Stimulated activated CD8-positive, alpha-beta memory T cell treated with anti-CD3 and anti-CD28 coated beads, Interleukin-2, amount 100 ng/mL, for 48 hours (primary cell): Measurements from ENCODE around the gene PPP1R36.
"Not testable (repeated sequence)": the region's sequence is repeated elsewhere in the genome, so short reads cannot be mapped to it uniquely, and the experiment has no call there.

ENCODE experiments used
- DNase-seq, 2 donors: peaks; one replicate each; pipeline ENCODE4 v3.0.0-alpha.2; 2020; ENCODE audit warnings: low read depth in 2 of 2

The PPP1R36 gene

DNA sequence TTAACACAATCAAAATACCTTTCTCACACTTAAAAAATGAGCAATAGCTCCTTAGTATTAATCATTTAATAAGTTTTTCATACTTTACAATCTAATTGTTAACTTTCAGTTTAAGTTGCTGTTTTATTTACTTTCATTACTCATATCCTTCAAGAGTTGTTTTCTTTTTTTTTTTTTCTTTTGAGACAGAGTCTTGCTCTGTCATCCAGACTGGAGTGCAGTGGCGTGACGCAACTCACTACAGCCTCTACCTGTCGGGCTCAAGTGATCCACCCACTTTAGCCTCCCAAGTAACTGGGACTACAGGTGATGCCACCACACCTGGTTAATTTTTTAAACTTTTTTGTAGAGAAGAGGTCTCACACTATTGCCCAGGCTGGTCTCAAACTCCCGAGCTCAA is 29.1 kb upstream of the PPP1R36 start:
- DNase-seq: no peak

DNA sequence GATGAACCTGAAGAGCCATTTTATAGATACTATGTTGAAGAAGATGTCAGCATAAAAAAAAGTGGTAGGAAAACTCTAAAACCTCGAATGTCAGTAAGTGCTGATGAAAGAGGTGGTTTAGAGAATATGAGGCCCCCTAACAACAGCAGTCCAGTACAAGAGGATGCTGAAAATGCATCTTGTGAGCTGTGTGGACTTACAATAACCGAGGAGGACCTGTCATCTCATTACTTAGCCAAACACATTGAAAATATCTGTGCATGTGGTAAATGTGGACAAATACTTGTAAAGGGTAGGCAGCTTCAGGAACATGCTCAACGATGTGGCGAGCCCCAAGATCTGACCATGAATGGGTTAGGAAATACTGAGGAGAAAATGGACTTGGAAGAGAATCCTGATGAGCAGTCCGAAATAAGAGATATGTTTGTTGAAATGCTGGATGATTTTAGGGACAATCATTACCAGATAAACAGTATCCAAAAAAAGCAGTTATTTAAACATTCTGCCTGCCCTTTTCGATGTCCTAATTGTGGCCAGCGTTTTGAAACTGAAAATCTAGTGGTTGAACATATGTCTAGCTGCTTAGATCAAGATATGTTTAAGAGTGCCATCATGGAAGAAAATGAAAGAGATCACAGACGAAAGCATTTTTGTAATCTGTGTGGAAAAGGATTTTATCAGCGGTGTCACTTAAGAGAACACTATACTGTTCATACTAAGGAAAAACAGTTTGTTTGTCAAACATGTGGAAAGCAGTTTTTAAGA is 27.0 kb upstream of the PPP1R36 start:
- no peak for DNase-seq

DNA sequence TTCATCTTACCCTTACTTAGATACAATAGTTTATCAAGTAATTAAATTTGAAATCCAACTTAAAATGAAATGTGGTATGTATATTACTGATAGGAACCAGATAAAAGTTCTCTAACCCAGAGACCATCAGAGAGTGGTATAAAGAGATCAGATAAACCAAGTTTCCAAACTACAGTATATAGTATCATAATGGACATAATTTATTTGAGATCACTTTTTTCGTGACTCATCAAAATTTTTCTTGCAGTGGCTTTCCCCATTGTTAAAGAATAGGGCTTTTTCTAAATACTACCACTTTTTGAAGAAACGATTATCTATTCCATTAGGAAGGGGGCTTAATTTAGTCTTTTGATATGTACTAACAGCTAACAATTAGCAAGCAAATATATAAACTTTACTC is 24.4 kb upstream of the PPP1R36 start:
- DNase-seq: no peak

DNA sequence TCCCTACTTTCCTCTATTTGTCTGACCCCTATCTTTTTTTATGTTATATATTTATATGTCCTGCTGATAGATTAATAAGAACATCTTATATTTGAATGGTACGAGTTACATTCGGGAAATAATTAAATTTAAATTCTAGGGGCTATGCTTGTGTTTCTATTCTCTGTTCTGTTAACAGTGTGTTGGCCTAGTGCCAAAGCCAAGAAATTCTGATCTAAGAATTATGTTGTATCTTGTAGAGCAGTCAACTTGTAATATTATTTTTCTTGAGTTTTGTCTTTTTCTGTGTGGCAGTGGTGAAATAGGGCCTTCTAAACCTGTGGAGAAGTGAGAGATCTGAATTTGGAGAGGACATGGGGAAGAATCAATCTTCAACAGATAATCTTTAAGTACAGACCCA is 18.2 kb upstream of the PPP1R36 start:
- DNase-seq: no peak

DNA sequence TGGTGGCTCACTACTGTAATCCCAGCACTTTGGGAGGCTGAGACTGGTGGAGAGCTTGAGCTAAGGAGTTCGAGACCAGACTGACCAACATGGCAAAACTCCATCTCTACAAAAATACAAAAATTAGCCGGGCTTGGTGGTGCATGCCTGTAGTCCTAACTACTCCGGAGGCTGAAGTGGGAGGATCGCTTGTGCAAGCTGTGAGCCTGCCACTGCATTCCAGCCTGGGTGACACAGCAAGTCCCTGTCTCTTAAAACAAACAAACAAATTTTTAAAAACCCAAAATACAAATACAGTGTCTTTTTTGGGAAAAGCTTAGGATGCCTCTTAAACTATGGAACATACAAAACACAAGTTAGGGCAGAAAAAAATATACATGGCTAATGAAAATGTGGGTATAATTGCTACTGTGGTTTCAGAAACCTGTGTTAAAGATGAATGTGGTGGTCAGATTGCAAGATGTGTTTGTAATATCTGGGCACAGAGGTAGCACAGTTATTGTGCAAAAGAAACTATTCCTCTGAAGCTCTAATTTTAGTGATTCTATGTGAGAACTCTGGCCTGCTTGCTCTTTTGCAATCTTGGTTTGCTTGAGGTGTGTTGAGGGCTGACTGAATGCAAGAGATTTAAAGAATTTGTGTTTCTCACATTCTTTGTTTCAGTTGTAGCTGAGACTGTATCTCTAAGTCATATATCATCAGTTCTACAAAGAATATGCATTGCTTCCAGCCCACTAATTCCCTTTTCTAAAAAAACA is 13.1 kb upstream of the PPP1R36 start:
- no peak for DNase-seq

DNA sequence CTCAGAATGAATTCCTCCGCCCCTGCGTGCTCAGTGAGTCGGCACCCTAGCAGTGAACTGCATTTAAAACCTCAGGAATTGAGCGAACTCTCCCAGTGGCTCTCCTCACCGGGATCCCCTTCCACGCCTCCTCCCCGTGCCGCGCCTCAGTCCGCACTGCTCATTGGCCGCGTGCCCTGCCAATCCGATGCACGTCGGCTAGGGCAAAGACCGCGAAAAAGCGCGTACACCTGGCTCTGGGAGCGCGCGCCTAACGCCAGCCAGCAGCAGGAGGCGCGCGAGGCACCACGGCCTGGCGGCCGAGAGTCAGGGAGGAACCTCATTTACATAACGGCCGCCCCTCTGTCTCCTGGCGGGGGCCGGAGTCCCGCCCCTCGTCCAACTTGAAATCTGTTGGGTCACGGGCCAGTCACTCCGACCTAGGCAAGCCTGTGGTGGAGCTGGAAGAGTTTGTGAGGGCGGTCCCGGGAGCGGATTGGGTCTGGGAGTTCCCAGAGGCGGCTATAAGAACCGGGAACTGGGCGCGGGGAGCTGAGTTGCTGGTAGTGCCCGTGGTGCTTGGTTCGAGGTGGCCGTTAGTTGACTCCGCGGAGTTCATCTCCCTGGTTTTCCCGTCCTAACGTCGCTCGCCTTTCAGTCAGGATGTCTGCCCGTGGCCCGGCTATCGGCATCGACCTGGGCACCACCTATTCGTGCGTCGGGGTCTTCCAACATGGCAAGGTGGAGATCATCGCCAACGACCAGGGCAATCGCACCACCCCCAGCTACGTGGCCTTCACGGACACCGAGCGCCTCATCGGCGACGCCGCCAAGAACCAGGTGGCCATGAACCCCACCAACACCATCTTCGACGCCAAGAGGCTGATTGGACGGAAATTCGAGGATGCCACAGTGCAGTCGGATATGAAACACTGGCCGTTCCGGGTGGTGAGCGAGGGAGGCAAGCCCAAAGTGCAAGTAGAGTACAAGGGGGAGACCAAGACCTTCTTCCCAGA is 9.3 kb upstream of the PPP1R36 start, which contains the start of gene HSPA2:
Gene HSPA2, plus strand, starts transcription at position 534 of the 995 bp plus-strand sequence. Its CDS starts 109 bp downstream, at position 643.
- peak; percentile 91 to 94 for DNase-seq

DNA sequence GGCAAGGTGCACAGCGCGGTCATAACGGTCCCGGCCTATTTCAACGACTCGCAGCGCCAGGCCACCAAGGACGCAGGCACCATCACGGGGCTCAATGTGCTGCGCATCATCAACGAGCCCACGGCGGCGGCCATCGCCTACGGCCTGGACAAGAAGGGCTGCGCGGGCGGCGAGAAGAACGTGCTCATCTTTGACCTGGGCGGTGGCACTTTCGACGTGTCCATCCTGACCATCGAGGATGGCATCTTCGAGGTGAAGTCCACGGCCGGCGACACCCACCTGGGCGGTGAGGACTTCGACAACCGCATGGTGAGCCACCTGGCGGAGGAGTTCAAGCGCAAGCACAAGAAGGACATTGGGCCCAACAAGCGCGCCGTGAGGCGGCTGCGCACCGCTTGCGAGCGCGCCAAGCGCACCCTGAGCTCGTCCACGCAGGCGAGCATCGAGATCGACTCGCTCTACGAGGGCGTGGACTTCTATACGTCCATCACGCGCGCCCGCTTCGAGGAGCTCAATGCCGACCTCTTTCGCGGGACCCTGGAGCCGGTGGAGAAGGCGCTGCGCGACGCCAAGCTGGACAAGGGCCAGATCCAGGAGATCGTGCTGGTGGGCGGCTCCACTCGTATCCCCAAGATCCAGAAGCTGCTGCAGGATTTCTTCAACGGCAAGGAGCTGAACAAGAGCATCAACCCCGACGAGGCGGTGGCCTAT is 8.3 kb upstream of the PPP1R36 start:
- DNase-seq: no peak

DNA sequence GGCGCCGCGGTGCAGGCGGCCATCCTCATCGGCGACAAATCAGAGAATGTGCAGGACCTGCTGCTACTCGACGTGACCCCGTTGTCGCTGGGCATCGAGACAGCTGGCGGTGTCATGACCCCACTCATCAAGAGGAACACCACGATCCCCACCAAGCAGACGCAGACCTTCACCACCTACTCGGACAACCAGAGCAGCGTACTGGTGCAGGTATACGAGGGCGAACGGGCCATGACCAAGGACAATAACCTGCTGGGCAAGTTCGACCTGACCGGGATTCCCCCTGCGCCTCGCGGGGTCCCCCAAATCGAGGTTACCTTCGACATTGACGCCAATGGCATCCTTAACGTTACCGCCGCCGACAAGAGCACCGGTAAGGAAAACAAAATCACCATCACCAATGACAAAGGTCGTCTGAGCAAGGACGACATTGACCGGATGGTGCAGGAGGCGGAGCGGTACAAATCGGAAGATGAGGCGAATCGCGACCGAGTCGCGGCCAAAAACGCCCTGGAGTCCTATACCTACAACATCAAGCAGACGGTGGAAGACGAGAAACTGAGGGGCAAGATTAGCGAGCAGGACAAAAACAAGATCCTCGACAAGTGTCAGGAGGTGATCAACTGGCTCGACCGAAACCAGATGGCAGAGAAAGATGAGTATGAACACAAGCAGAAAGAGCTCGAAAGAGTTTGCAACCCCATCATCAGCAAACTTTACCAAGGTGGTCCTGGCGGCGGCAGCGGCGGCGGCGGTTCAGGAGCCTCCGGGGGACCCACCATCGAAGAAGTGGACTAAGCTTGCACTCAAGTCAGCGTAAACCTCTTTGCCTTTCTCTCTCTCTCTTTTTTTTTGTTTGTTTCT is 7.6 kb upstream of the PPP1R36 start:
- DNase-seq: no peak

DNA sequence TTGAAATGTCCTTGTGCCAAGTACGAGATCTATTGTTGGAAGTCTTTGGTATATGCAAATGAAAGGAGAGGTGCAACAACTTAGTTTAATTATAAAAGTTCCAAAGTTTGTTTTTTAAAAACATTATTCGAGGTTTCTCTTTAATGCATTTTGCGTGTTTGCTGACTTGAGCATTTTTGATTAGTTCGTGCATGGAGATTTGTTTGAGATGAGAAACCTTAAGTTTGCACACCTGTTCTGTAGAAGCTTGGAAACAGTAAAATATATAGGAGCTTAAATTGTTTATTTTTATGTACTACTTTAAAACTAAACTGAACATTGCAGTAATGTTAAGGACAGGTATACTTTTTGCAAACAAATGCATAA is 6.9 kb upstream of the PPP1R36 start:
- DNase-seq: no peak

DNA sequence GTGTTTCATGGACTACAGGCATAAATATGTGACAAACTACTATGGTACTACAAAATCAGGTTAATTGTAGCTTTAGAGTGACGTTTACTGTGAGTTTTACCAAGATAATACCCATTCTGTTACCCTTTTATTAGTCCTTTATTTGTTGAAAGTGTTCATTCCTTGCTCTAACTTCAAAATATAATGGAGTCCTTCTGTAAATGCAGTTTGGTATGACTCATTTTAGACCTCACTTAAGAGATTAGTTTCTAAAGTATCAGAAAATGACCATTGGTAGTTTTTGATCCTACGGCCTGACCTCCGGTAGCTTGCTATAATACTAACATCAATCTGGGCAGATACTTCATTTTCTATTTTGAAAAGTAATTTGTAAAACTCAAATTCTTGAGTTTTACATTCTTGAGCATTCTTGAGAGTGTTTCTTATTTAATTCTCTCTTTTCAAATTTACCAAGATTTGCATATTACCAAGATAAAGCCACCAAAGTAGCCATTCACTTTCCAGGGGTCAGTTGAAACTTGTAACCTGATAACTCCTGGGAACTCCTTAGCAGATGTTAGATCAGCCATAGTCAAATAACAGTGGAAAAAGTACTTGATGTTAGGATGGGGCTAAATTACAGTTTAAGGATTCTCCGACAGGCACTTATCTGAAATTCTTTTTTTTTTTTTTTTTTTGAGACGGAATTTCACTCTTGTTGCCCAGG is 5.0 kb upstream of the PPP1R36 start:
- no peak for DNase-seq

DNA sequence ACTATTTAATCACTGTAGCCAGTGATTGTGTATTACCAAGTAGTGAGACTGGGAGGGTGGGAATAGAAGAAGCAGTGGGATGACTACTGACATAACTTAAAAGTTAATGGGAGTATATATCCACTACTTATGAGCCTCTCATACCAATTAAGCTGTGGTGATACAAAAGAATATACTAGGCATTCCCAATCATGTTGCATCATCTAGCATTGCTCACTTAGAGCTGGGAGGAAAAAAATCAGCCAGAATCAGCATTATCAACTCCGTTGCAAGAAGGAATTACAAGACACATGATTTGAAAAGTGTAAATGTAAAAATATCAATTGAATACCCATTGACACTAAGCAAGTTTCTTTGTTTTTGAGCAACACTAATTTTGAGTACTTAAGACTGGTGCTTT is 745 bp upstream of the PPP1R36 start:
- DNase-seq: no peak

DNA sequence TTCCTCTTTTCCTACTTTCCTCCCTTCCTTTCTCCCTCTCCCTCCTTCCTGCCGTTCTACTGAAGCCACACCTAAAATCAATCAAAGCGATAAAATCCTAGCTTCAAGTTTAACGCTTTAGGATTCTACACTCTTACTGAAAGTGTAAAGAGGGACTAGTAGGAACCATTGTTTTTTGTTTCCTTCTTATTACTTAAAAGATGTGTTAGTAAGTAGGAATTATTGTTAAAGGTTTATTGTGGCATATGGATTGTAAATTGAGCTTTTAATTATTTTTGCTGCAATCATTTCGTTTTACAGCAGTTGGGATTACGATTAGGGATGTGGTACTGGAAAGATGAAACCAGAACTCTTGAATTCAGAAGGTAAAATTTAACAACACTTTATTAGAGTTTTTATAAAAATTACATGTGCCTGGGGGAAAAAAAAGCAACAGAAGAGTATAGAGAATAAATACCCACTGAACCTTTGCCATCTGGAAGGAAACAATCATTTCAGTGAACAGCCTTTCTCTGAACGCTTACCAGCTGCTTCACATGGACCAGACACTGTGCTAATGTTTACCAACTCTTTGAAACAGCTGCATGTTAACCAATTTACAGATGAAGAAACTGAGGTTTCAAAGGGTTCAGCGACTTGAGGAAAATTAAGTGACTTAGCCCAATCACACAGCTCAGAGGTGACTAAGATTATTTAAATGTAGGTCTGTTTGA is 1.0 kb downstream of the PPP1R36 start:
- no peak for DNase-seq

DNA sequence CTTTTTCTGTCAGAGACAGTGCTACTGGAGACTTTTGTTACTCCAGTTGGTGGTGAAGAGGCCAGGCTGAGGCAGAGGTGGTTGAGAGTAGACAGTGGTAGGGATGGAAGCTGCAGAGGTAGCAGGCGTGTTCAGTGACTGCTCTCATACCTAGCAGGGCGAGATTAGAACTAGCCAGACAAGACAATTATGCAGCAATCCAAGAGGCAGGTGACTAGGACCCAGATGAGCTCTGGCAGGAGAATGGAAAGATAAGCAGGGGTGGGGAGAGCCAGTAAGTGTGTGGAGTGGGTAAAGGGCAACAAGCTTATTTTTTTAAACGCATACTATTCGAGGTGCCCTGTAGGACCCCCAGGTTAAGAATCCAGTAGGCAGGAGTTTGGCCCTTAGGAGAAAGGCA is 4.8 kb downstream of the PPP1R36 start:
- DNase-seq: no peak

DNA sequence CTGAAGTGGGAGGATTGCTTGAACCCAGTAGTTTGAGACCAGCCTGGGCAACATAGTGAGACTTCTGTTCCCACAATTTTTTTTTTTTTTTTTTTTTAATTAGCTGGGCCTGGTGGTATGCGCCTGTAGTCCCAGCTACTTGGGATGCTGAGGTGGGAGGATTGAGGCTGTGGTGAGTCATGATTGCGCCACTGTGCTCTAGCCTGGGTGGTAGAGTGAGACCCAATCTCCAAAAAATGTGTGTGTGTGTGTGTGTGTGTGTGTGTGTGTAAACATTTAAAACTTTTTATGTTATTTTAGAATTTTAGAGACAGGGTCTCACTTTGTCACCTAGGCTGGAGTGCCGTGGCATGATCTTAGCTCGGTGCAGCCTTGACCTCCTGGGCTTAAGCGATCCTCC is 6.8 kb downstream of the PPP1R36 start:
- no peak for DNase-seq

DNA sequence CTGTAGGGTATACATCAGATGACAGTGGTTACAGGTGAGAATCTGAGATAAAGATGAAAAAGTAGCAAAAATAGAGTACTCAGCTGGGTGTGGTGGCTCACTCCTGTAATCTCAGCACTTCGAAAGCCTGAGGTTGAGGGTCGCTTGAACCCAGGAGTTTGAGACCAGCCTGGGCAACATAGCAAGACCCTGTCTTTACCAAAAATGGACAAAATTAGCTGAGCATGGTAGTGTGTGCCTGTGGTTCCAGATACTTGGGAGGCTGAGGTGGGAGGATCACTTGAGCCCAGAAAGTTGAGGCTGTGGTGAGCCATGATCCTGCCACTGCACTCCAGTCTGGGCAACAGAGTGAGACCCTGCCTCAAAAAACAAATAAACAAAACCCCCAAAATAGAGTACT is 8.5 kb downstream of the PPP1R36 start:
- not testable (repeated sequence) for DNase-seq

DNA sequence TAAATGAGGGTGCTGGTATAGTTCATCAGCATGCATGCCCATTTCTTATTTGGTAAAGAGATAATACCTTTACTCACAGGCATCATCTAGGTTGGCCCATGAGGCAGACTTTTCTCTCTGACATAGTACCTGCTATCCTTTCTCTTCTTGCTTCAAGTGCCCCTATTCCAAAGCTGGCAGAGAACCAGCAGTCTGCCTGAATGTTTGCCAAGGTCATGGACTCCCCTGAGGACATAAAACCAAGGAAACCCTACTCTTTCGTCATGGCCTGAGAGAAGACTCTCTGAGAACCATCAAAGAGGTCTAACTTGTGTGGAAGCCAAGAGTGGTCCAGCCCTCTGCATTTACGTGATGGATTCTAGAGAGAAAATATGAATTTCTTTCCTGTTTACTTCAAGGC is 11.9 kb downstream of the PPP1R36 start:
- no peak for DNase-seq

DNA sequence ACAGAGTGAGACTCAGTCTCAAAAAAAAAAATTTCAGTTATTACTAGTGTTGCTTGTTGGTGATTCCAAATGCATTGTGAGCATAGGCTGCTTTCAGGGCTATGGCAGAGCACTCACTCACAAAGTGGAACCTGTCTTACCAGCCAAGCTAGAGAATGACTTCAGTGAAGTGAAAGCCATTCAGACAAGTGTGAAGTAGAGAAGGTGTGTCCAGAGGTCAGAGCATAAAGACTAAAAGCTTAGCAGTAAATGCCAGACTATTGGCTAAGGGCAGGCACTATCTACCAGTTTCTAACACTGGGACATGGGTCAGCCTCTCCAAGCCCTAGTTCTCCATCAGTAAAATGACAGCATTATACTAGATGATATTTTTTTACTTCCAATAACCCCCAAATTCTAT is 12.7 kb downstream of the PPP1R36 start:
- DNase-seq: no peak

DNA sequence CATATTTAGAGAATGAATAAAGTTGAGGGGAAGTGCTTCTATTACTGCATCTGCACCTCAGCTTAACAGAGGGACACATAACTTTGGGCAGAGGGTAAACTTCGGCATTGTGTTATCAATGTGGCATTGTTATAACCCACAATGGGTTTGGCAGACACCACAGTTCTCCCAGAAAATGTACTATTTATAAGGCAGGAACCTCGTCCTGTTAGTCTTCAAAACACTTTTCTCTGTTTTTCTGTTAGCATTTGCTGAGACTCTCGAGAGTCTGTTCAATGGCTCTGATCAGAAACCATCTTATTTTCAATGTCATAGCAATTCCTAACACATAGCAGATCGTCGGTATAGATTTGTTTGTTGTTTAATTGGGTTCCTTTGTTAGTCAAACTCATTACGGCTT is 13.9 kb downstream of the PPP1R36 start:
- DNase-seq: no peak

DNA sequence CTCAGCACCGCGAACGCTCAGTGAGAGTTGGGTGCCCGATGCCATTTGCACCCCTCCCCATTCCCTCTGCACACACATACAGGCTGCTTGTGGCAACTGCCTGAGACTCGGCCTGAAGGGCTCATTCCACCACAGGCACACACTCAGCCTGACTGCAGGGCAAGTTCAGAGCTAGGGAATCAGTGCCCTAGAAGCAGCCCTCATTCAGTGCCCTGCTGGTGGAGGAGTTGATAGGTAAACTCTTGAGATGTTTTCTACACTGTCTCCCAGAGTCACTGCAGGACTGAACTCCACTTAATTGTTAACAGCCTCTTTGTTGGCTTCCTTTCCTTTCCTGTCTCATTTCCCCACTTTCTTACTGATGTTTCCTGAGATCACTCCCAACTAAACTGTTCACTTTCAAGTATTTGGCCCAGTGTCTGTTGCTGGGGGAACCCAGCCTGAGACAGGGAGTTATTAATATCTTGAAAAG is 16.9 kb downstream of the PPP1R36 start:
- DNase-seq: no peak
